GM18907 (cell line): ENCODE measurements around the gene RTBDN.

ENCODE experiments used
- ATAC-seq: cut with Tn5 transposase; IDR thresholded peaks from one replicate; pipeline ENCODE4 v1.9.1; 2021; ENCODE audit warnings: mild to moderate bottlenecking, moderate library complexity; ENCODE audit not compliant: unreplicated experiment

The RTBDN gene

DNA sequence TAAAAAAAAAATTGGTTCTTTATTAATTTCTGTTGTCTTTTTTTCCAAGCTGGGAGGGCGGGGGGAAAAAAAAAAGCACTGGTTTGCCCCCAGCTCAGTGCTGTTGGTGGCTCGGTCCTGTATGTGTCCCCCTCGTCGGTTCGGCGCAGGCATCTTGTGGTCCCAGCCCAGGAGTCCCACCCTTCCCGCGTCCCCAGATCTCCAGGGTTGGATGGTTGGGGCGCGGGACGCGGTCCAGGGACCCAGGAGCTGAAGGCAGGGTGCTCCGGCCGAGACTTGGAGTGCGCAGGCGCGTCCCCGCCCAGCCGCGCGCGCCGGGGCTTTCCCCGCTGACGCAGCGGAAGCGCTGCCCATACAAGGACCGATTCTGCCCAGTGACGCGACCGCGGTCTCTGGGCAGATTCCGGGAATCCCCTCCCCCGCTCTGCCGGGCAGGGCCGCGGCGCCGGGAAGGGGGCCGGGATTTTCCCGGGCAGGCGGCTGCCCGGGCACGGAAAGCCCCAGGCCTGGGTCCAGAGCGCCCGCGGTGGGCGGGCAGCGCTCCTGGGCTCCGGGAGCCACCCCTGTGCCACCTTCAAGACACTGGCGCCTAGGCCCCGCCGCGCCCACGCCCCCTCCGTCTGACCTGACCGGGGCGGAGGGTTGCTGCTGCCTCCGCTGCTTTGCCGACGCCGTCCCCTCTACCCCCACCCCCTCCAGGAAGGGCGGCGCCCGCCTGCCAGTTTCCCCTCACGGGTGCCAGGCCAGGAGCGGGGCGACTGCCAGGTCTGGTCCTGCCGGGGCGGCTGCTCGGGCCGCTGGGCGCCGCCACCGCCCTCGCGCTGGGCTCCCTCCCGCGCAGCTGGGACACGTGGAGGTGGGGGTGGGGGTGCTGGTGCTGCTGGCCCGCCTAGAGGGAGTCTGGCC is 40.8 kb downstream of the RTBDN start:
- peak; percentile 36 for ATAC-seq

DNA sequence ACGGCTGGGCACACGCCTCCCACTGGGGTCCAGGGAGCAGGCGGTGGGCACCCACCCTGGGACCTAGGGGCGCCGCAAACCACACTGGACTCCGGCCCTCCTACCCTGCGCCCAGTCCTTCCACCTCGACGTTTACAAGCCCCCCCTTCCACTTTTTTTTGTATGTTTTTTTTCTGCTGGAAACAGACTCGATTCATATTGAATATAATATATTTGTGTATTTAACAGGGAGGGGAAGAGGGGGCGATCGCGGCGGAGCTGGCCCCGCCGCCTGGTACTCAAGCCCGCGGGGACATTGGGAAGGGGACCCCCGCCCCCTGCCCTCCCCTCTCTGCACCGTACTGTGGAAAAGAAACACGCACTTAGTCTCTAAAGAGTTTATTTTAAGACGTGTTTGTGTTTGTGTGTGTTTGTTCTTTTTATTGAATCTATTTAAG is 41.5 kb downstream of the RTBDN start:
- ATAC-seq, result no peak

DNA sequence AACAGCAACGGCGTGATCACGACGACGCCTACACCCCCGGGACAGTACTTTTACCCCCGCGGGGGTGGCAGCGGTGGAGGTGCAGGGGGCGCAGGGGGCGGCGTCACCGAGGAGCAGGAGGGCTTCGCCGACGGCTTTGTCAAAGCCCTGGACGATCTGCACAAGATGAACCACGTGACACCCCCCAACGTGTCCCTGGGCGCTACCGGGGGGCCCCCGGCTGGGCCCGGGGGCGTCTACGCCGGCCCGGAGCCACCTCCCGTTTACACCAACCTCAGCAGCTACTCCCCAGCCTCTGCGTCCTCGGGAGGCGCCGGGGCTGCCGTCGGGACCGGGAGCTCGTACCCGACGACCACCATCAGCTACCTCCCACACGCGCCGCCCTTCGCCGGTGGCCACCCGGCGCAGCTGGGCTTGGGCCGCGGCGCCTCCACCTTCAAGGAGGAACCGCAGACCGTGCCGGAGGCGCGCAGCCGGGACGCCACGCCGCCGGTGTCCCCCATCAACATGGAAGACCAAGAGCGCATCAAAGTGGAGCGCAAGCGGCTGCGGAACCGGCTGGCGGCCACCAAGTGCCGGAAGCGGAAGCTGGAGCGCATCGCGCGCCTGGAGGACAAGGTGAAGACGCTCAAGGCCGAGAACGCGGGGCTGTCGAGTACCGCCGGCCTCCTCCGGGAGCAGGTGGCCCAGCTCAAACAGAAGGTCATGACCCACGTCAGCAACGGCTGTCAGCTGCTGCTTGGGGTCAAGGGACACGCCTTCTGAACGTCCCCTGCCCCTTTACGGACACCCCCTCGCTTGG is 42.1 kb downstream of the RTBDN start:
- ATAC-seq, result no peak

DNA sequence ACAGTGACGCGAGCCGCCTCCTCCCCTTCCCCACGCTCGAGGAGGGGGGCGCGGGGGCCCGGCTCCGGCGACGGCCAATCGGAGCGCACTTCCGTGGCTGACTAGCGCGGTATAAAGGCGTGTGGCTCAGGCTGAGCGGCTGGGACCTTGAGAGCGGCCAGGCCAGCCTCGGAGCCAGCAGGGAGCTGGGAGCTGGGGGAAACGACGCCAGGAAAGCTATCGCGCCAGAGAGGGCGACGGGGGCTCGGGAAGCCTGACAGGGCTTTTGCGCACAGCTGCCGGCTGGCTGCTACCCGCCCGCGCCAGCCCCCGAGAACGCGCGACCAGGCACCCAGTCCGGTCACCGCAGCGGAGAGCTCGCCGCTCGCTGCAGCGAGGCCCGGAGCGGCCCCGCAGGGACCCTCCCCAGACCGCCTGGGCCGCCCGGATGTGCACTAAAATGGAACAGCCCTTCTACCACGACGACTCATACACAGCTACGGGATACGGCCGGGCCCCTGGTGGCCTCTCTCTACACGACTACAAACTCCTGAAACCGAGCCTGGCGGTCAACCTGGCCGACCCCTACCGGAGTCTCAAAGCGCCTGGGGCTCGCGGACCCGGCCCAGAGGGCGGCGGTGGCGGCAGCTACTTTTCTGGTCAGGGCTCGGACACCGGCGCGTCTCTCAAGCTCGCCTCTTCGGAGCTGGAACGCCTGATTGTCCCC is 42.9 kb downstream of the RTBDN start, which contains the start of gene JUNB:
JUNB (plus strand) TSS at position 142 of the 706 bp plus-strand sequence; CDS start at position 428, 286 bp downstream.
- ATAC-seq, result peak; percentile 34

DNA sequence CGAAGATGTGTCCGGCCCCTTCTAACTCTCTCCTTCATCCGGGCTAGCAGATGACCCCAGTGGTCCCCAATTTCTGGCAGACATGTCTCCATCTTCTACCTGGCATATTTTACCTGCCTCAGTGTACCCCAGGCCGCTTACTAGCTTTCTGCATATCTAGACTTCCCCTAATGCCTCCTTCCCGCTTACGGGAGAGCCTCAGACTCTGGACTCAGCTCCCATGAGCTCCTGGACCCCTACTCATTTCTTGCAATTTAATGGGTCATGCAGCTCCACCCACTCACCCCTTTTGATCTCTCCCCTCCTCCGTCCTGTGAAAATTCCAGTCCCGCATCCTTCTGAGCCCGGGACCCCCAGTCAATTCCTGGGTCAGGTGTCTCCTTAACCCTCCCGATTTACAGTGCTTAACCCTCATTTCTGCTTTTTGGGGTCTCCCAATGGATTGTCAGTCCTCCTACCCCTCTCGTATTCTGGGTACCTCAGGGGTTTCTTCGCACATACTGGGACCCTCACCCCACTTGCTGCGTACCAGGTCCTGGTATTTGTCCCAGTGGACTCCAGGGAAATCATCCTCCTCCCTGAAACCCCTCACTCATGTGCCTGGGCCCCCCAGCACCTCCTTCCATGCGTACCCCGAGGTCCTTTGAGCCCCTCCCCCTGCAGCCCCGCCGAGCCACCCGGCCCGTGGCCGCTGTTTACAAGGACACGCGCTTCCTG is 43.6 kb downstream of the RTBDN start:
- no peak for ATAC-seq

DNA sequence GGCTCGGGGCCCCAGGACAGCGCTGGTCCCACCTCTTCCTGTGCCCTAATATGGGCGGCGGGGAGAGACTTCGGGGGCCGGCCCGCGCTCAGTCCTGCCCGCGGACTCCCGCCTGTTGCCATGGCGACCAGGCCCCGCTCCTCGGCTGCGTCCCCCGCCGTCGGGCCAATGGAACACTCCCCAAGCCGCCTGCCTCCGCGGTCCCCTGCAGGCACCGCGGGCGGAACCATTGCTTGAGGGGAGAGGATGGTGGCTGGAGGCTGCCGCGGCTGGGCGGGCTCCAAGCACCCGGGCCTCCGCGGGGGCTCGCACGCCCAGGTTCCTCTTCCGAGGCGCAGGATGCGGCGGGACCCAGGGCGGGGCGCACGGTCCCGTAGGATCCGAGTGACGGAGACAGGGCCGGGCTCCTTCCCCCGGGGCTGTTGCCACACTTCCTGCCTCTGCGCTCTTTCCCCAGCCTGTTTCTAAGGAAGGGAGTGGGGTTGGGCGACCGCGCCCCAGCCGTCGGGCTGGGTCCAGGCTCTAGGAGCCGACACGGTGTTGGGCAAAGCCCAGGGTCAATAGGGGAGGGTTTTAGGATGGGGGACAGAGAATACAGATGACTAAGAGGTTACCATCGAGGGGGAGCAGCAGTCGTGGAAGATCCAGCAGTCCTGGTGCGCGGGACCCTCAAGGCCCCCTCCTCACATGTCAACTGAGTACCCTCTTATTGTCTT is 44.3 kb downstream of the RTBDN start:
- ATAC-seq, result peak; percentile 36

DNA sequence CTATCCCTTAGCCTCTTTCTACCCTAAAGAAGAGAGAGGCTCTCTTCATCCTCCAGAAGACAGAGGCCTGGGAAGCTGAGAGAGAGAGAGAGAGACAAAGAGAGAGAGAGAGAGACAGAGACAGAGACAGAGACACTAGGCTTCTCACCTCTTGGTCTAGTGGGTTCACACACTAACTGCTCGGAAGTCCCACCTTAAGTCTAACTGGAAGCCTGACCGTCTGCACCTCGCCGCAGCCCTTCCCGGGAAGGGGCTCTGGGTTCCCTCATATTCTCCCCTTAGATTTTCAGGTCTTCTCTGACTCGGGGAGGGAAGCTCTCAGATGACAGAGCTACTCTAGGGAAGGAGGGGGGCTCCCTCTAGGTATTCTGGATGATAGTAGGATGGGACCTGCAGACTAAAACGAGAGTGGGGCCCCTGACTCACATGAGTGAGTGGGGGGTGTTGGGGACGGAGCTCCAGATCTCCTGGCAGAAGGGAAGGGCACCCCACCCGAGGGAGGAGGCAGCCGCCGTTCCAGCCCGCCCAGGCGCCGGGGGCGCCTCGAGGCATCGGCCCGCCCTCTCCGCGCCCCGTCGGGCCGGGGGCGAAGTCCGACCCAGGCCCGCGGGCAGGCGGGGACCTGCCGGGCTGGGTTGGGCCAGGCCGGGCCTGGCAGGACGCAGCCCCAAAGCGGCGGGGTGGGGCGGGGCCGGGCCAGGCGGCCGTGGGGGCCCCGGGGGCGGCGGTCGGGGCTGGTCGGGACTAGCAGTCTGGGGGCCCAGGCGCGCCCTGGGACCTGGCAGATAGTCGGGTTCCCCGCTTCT is 45.1 kb downstream of the RTBDN start:
- peak; percentile 0 for ATAC-seq

DNA sequence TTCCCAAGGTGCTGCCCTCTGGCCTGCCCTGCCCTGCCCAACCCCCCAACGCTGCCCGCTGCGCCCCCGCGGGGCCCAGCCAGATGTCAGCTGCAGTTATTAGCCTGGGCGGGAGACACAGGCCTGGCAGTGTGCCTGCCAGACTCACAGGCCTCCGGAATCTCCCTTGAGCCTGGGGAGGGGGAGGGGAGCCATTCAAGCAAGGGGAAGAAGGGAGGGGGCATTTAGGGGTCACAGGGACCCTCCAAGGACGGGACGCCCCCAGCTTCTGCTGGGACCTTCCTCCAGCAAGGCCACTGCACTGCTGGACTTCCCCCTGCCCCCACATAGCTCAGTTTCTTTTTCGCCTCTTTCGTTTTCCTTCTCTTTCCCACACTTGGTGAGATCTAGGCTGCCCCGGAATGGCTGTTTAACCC is 45.7 kb downstream of the RTBDN start:
- no peak for ATAC-seq

DNA sequence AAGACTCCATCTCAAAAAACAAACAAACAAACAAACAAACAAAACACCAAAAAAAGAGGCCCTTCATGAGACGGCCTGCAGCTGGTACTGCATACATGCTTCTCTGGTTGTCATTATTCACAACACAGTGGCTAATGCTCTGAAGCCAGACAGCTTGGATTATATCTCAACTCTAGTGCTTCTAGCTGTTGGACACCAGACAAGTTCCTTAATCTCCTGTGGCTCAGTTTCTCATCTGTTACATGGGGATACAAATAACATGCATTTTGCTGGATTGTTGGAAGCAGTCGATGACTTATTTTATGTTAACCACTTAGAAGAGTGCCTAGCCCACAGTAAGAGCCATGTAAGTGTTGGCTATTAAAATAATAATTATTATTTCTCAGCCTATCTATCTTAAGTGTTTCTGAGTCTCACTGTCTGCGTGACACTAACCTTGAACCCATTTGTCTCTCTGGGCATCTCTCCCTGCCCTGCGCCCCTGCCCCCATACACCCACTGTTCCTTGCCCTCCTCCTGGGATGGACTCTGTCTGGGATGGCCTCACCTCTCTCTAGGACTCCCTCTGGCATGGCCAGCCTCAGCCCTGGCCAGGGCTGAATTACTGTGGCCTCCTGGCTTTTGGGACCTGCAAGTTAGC is 46.2 kb downstream of the RTBDN start:
- ATAC-seq, result no peak

DNA sequence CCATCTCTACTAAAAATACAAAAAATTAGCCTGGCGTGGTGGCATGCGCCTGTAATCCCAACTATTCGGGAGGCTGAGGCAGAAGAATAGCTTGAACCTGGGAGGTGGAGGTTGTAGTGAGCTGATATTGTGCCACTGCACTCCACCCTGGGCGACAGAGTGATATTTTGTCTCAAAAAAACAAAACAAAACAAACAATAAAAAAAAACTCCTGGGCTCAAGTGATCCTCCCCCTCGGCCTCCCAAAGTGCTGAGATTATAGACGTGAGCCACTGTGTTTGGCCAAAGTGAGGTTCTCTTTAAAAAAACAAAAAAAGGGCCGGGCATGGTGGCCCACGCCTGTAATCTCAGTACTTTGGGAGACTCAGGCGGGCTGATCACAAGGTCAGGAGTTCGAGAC is 46.9 kb downstream of the RTBDN start:
- ATAC-seq, result no peak

DNA sequence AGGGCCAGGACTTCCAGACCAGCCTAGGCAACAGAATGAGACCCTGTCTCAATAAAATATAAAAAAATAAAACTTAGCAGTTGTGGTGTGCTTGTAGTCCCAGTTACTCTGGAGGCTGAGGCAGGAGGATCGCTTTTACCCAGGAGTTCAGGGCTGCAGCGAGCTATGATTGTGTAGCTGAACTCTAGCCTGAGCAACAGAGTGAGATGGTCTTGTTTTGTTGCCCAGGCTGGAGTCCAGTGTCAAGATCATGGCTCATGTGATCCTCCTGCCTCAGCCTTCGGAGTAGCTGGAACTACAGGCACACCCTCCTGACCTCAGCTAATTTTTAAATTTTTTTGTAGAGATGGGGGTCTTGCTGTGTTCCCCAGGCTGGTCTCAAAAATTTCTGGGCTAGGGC is 47.4 kb downstream of the RTBDN start:
- ATAC-seq, result no peak

DNA sequence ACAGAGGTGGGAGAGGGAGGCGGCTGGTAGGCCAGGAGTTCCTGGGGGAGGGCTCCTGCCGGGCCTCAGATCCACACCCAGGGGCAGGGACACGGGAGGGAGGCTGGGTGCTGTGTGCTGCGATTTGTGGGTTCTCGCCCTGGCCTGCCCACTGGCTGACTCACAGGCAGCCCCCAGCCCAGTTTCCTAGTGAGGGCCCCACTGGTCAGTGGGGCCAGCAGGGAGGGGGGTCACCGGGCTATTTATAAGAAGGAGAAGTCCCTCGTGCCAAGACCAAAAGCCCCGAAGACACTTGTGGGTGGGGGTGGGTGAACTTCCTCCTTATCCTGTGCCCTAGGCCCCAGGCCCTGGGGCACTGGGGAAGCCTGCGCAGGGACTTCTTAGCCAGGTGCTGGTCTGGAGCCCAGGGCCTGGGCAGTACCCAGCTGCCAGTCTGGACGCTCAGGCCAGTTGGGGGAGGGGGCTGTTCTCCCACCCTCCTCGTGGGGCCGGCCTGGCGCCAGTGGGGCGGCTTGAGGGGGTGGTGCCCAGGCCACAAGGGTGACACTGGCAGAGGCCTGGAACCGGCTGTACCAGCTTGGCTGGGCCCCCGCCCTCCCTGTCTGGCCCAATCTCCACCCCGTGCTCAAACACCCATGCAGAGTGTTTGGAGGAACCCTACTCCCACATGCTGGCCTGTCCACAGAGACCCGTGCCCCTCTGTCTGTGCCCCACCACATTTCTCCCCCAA is 48.1 kb downstream of the RTBDN start:
- no peak for ATAC-seq

DNA sequence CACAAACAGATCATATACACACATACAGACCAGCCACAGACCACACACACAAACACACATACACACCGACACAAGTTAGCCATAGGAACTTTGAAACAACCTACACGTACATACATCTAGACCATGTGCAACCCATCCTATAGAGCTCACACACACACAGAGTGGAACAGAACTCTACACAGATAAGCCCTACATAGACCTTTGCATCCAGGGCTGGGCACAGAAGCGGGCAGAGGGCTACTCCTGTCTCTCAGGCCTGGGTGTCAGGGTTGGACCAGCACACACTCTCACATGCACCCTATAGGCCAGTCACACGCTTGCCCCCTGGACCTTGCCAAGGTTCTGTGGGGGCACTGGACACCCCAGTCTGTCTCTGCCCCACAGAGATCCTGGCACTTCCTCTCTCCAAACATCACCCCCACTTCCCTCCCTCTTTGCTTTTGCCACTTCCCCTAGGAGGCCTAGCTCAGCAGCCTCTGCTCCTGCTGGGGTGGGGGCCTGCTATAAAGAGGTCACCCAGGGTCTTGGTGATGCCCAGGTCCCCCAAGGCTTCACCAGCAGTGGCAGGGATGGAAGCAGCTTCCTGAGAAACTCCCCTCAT is 48.8 kb downstream of the RTBDN start:
- ATAC-seq, result no peak

DNA sequence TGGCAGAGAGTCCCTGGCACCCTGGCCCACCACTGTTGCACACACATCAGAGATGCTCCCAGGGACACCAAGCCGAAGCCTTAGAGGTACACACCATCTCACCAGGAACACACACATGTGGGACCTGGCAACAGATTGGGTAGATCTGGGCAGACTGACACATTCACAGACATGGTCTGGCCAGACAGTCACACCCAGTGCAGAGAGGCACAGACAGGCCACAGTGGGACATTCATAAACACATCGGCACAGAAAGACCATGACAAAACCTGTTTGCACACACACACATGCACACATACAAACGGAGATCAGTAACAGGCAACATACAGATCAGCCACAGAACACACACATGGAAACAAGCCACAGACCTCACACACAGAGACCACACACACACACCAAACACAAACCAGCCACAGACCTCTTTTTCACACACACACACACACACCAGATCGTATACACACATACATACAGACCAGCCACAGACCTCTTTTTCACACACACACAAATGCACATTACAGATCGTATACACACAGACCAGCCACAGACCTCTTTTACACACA is 49.4 kb downstream of the RTBDN start:
- no peak for ATAC-seq

DNA sequence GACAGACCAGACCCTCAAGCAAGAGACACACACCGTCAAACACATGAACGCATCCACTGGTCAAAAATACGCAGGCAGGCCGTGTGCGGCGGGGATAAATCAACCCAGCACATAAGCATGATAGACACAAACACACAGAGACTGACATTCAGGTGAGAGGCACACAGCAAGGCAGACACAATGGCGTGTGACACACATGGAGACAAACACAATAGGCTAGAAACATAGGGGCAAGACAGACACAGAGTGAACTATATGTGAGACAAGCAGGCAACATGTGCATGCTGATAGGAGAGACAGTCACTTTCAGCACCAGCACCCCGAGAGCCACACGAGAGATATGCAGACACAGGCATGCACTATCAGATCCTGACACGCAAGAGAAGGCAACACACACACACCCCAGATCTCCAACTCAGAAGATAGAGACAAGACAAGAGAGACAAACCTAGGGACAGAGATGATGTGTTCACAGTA is 49.9 kb downstream of the RTBDN start:
- no peak for ATAC-seq

DNA sequence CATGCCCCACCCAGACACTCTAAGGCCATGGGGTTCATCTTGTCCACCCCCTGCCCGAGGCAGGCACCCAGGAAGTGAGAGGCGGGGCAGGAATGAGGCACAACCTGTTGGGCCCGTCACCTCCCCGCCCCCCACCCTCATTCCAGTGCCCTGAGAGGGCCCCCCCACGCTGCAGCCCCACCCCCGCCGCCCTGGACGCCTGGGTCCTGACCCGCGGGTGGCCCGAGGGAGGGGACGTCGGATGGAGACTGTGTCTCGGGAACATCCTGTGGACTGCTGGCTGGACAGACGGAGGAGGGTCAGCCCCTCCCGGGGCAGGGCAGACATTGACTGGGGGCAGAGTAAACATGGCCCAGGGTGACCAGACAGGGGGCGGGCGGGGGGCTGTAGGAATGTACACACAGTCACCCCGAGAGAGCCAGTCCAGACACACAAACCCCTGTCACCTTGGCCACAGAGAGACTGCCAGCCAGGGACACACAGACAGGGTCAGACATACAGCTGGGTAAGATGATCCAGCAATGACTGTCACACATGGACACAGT is 50.5 kb downstream of the RTBDN start:
- no peak for ATAC-seq
